Activated naive CD8-positive, alpha-beta T cell (primary cell): ENCODE measurements around the gene KAT6B.

Experiments used
- H3K27ac Mint-ChIP-seq: one replicate; pipeline ENCODE4 v1.8.0; 2021; ENCODE audit warnings: mixed read lengths
- H3K27me3 Mint-ChIP-seq: one replicate; pipeline ENCODE4 v1.8.0; 2021; ENCODE audit warnings: mixed read lengths
- H3K36me3 Mint-ChIP-seq: one replicate; pipeline ENCODE4 v1.8.0; 2021; ENCODE audit warnings: mixed read lengths
- H3K4me1 Mint-ChIP-seq: one replicate; pipeline ENCODE4 v1.8.0; 2021; ENCODE audit warnings: low read depth, mixed read lengths
- H3K4me3 Mint-ChIP-seq: one replicate; pipeline ENCODE4 v1.8.0; 2021; ENCODE audit warnings: mild to moderate bottlenecking, mixed read lengths
- H3K9me3 Mint-ChIP-seq: one replicate; pipeline ENCODE4 v1.8.0; 2021; ENCODE audit warnings: low read depth, mixed read lengths

The KAT6B gene

GRCh38 chr10:74835963-74836362 is 9.6 kb downstream of the KAT6B start:
- Mint-ChIP-seq H3K27me3 (no peaks in the 10 kb centered on the region), H3K27ac (no peak overlapping the region), H3K9me3 (no peaks in the 10 kb centered on the region), H3K36me3 (peaks cover 9% of the 10 kb centered on the region), H3K4me3 (no peak overlapping the region), H3K4me1 (peaks cover 54% of the 10 kb centered on the region)

GRCh38 chr10:74836877-74837276 is 10.5 kb downstream of the KAT6B start:
- Mint-ChIP-seq H3K36me3 (peaks cover 9% of the 10 kb centered on the region), H3K9me3 (no peaks in the 10 kb centered on the region), H3K4me1 (peaks cover 47% of the 10 kb centered on the region), H3K4me3 (no peak overlapping the region), H3K27me3 (no peaks in the 10 kb centered on the region), H3K27ac (no peak overlapping the region)

GRCh38 chr10:74837743-74838142 is 11.3 kb downstream of the KAT6B start:
- H3K27me3 Mint-ChIP-seq, result no peaks in the 10 kb centered on the region
- H3K4me1 Mint-ChIP-seq, result peaks cover 50% of the 10 kb centered on the region
- no peak overlapping the region for H3K27ac Mint-ChIP-seq
- H3K36me3 Mint-ChIP-seq, result peaks cover 9% of the 10 kb centered on the region
- H3K4me3 Mint-ChIP-seq, result no peak overlapping the region
- no peaks in the 10 kb centered on the region for H3K9me3 Mint-ChIP-seq

- H3K27me3 Mint-ChIP-seq, result no peaks in the 10 kb centered on the region
- no peak overlapping the region for H3K27ac Mint-ChIP-seq
- H3K4me1 Mint-ChIP-seq, result peaks cover 49% of the 10 kb centered on the region
- H3K9me3 Mint-ChIP-seq, result no peaks in the 10 kb centered on the region
- H3K4me3 Mint-ChIP-seq, result no peak overlapping the region
- H3K36me3 Mint-ChIP-seq, result peaks cover 21% of the 10 kb centered on the region
Observed at GRCh38 chr10:74839708-74840107, 13.3 kb downstream of the KAT6B start.

GRCh38 chr10:74841265-74841973 is 15.0 kb downstream of the KAT6B start:
- H3K4me1 Mint-ChIP-seq, result peaks cover 40% of the 10 kb centered on the region
- H3K9me3 Mint-ChIP-seq, result no peaks in the 10 kb centered on the region
- H3K27ac Mint-ChIP-seq, result no peak overlapping the region
- no peak overlapping the region for H3K4me3 Mint-ChIP-seq
- H3K27me3 Mint-ChIP-seq, result no peaks in the 10 kb centered on the region
- peaks cover 17% of the 10 kb centered on the region for H3K36me3 Mint-ChIP-seq

- Mint-ChIP-seq H3K4me3 (no peak overlapping the region), H3K4me1 (peaks cover 38% of the 10 kb centered on the region), H3K36me3 (peaks cover 17% of the 10 kb centered on the region), H3K27me3 (no peaks in the 10 kb centered on the region), H3K27ac (peak overlapping the region; percentile 37), H3K9me3 (no peaks in the 10 kb centered on the region)
Observed at GRCh38 chr10:74842301-74842954, 16.0 kb downstream of the KAT6B start.

GRCh38 chr10:74846958-74847357 is 20.6 kb downstream of the KAT6B start:
- Mint-ChIP-seq H3K27me3 (no peaks in the 10 kb centered on the region), H3K4me3 (no peak overlapping the region), H3K4me1 (peaks cover 37% of the 10 kb centered on the region), H3K27ac (peak overlapping the region; percentile 3), H3K36me3 (peaks cover 15% of the 10 kb centered on the region), H3K9me3 (no peaks in the 10 kb centered on the region)

GRCh38 chr10:74851831-74852230 is 25.4 kb downstream of the KAT6B start:
- H3K4me3 Mint-ChIP-seq, result peak overlapping the region; percentile 62
- peaks cover 9% of the 10 kb centered on the region for H3K36me3 Mint-ChIP-seq
- peak overlapping the region; percentile 92 for H3K27ac Mint-ChIP-seq
- H3K9me3 Mint-ChIP-seq, result no peaks in the 10 kb centered on the region
- H3K4me1 Mint-ChIP-seq, result peaks cover 46% of the 10 kb centered on the region
- H3K27me3 Mint-ChIP-seq, result no peaks in the 10 kb centered on the region

GRCh38 chr10:74852381-74852780 is 26.0 kb downstream of the KAT6B start:
- no peaks in the 10 kb centered on the region for H3K9me3 Mint-ChIP-seq
- H3K36me3 Mint-ChIP-seq, result peaks cover 14% of the 10 kb centered on the region
- peak overlapping the region; percentile 92 for H3K27ac Mint-ChIP-seq
- peak overlapping the region; percentile 62 for H3K4me3 Mint-ChIP-seq
- no peaks in the 10 kb centered on the region for H3K27me3 Mint-ChIP-seq
- peaks cover 49% of the 10 kb centered on the region for H3K4me1 Mint-ChIP-seq

GRCh38 chr10:74854610-74855009 is 28.2 kb downstream of the KAT6B start:
- Mint-ChIP-seq H3K4me3 (peak overlapping the region; percentile 53), H3K27me3 (no peaks in the 10 kb centered on the region), H3K27ac (peak overlapping the region; percentile 87), H3K9me3 (no peaks in the 10 kb centered on the region), H3K36me3 (peaks cover 14% of the 10 kb centered on the region), H3K4me1 (peaks cover 50% of the 10 kb centered on the region)

GRCh38 chr10:74855027-74855426 is 28.6 kb downstream of the KAT6B start:
- peaks cover 14% of the 10 kb centered on the region for H3K36me3 Mint-ChIP-seq
- peak overlapping the region; percentile 53 for H3K4me3 Mint-ChIP-seq
- H3K27me3 Mint-ChIP-seq, result no peaks in the 10 kb centered on the region
- peaks cover 51% of the 10 kb centered on the region for H3K4me1 Mint-ChIP-seq
- peak overlapping the region; percentile 87 for H3K27ac Mint-ChIP-seq
- H3K9me3 Mint-ChIP-seq, result no peaks in the 10 kb centered on the region

GRCh38 chr10:74855439-74855838 is 29.0 kb downstream of the KAT6B start:
- Mint-ChIP-seq H3K27ac (peak overlapping the region; percentile 87), H3K4me3 (no peak overlapping the region), H3K9me3 (no peaks in the 10 kb centered on the region), H3K4me1 (peaks cover 51% of the 10 kb centered on the region), H3K27me3 (no peaks in the 10 kb centered on the region), H3K36me3 (peaks cover 14% of the 10 kb centered on the region)

GRCh38 chr10:74856940-74857339 is 30.5 kb downstream of the KAT6B start:
- no peak overlapping the region for H3K4me3 Mint-ChIP-seq
- peak overlapping the region; percentile 46 for H3K27ac Mint-ChIP-seq
- no peaks in the 10 kb centered on the region for H3K27me3 Mint-ChIP-seq
- no peaks in the 10 kb centered on the region for H3K9me3 Mint-ChIP-seq
- H3K4me1 Mint-ChIP-seq, result peaks cover 46% of the 10 kb centered on the region
- H3K36me3 Mint-ChIP-seq, result peaks cover 11% of the 10 kb centered on the region

- H3K4me3 Mint-ChIP-seq, result no peak overlapping the region
- no peaks in the 10 kb centered on the region for H3K9me3 Mint-ChIP-seq
- peaks cover 42% of the 10 kb centered on the region for H3K4me1 Mint-ChIP-seq
- no peak overlapping the region for H3K27ac Mint-ChIP-seq
- H3K36me3 Mint-ChIP-seq, result peaks cover 9% of the 10 kb centered on the region
- H3K27me3 Mint-ChIP-seq, result no peaks in the 10 kb centered on the region
Observed at GRCh38 chr10:74857586-74857985, 31.2 kb downstream of the KAT6B start.

GRCh38 chr10:74859546-74859945 is 33.1 kb downstream of the KAT6B start:
- peaks cover 35% of the 10 kb centered on the region for H3K4me1 Mint-ChIP-seq
- no peaks in the 10 kb centered on the region for H3K9me3 Mint-ChIP-seq
- peaks cover 7% of the 10 kb centered on the region for H3K36me3 Mint-ChIP-seq
- no peak overlapping the region for H3K27ac Mint-ChIP-seq
- H3K27me3 Mint-ChIP-seq, result no peaks in the 10 kb centered on the region
- H3K4me3 Mint-ChIP-seq, result no peak overlapping the region

GRCh38 chr10:74862625-74863024 is 36.2 kb downstream of the KAT6B start:
- Mint-ChIP-seq H3K36me3 (peaks cover 2% of the 10 kb centered on the region), H3K9me3 (no peaks in the 10 kb centered on the region), H3K27me3 (no peaks in the 10 kb centered on the region), H3K4me3 (no peak overlapping the region), H3K27ac (no peak overlapping the region), H3K4me1 (peaks cover 40% of the 10 kb centered on the region)
